Parathyroid adenoma (tissue), 2 donors: ENCODE data around the gene GSTA4.
A peak's percentile ranks its signal among the peaks of the same experiment; 100 is the strongest.

ENCODE experiments used
- H2AFZ ChIP-seq: fragments of 300-600 bp; sonication (generic); one replicate; pipeline ENCODE4 v1.7.0; 2017; ENCODE audit warnings: antibody characterized with exemption, mild to moderate bottlenecking
- H3K27ac ChIP-seq: fragments of 300-600 bp; sonication (generic); one replicate; pipeline ENCODE4 v1.7.0; 2017
- H3K27me3 ChIP-seq: fragments of 300-600 bp; sonication (generic); one replicate; pipeline ENCODE4 v1.7.0; 2017; ENCODE audit warnings: low read length; ENCODE audit not compliant: control insufficient read depth, insufficient read depth
- H3K36me3 ChIP-seq: fragments of 300-600 bp; sonication (generic); one replicate; pipeline ENCODE4 v1.7.0; 2017; ENCODE audit warnings: low read length; ENCODE audit not compliant: control insufficient read depth, insufficient read depth
- H3K4me1 ChIP-seq: fragments of 300-600 bp; sonication (generic); one replicate; pipeline ENCODE4 v1.7.0; 2017; ENCODE audit warnings: control low read depth
- H3K4me2 ChIP-seq: fragments of 300-600 bp; sonication (generic); one replicate; pipeline ENCODE4 v1.7.0; 2017; ENCODE audit warnings: low read length
- H3K4me3 ChIP-seq: fragments of 300-600 bp; sonication (generic); one replicate; pipeline ENCODE4 v1.7.0; 2017; ENCODE audit warnings: low read depth, low read length
- H3K79me2 ChIP-seq: fragments of 300-600 bp; sonication (generic); one replicate; pipeline ENCODE4 v1.7.0; 2017; ENCODE audit warnings: control low read depth
- H3K9ac ChIP-seq: fragments of 300-600 bp; sonication (generic); one replicate; pipeline ENCODE4 v1.7.0; 2017; ENCODE audit warnings: mild to moderate bottlenecking
- H3K9me3 ChIP-seq: fragments of 300-600 bp; sonication (generic); one replicate; pipeline ENCODE4 v1.7.0; 2017; ENCODE audit warnings: low read length; ENCODE audit not compliant: control insufficient read depth
- TF ChIP-seq, protein P1 (sequence below): fragments of 300-600 bp; sonication (generic); IDR thresholded peaks from one replicate; pipeline ENCODE4 v1.7.0; 2017; ENCODE audit warnings: antibody characterized with exemption, mild to moderate bottlenecking
- donor health status: primary hyperparathyroidism.

Gene GSTA4

DNA sequence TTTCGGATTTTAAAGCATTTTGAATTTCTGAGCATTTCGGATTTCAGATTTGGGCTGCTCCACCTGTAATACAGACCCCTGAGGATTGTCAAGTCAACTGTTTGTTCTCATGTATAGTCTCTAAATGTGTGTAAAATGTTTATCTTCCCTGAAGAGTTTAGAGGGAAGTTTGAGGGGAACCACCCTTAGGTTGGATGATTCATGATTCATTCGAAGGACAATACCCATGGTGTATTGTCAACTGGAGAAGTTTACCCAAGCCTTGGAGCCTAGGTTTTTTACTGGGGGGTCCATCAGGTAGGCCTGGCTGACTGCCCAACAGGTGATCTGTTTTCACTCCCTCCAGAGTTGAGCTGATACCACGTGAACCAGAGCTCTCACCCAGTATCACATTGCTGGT lies 18.9 kb downstream of the GSTA4 start:
- Histone ChIP-seq H3K27me3 (no peaks in the 10 kb centered on the region), H3K9me3 (no peaks in the 10 kb centered on the region), H3K9ac (no peak overlapping the region), H3K4me2 (no peak overlapping the region), H3K79me2 (no peaks in the 10 kb centered on the region), H3K4me1 (peaks cover 20% of the 10 kb centered on the region), H3K36me3 (no peaks in the 10 kb centered on the region), H3K4me3 (no peak overlapping the region), H3K27ac (no peak overlapping the region), H2AFZ (no peak overlapping the region)
- TF ChIP-seq, protein P1, sequence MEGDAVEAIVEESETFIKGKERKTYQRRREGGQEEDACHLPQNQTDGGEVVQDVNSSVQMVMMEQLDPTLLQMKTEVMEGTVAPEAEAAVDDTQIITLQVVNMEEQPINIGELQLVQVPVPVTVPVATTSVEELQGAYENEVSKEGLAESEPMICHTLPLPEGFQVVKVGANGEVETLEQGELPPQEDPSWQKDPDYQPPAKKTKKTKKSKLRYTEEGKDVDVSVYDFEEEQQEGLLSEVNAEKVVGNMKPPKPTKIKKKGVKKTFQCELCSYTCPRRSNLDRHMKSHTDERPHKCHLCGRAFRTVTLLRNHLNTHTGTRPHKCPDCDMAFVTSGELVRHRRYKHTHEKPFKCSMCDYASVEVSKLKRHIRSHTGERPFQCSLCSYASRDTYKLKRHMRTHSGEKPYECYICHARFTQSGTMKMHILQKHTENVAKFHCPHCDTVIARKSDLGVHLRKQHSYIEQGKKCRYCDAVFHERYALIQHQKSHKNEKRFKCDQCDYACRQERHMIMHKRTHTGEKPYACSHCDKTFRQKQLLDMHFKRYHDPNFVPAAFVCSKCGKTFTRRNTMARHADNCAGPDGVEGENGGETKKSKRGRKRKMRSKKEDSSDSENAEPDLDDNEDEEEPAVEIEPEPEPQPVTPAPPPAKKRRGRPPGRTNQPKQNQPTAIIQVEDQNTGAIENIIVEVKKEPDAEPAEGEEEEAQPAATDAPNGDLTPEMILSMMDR: no peak

DNA sequence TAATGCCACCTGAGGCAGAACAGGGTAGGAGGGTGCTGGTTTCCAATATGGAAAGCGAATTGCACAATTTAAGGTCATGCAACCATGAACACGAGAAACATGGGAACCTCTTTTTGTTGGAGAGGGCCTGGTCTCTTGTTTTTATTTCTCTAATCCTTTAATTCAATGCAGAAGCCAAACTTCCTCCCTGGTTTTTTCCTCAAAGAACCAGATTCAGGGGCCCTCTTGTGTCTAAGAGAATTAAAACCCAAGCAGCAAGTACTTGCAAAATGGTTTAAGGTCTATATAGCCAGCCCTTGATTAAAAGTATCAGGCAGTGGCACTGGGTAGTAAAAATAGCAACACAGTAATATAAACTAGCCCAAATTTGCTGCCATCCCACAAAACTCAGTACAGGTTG lies 19.5 kb downstream of the GSTA4 start:
- H3K9me3 ChIP-seq: no peaks in the 10 kb centered on the region
- H2AFZ ChIP-seq: peak overlapping the region; percentile 25
- no peaks in the 10 kb centered on the region for H3K79me2 ChIP-seq
- H3K27ac ChIP-seq: no peak overlapping the region
- H3K9ac ChIP-seq: no peak overlapping the region
- H3K4me1 ChIP-seq: peaks cover 20% of the 10 kb centered on the region
- no peaks in the 10 kb centered on the region for H3K36me3 ChIP-seq
- TF ChIP-seq, protein P1: peak; percentile 11
- no peak overlapping the region for H3K4me3 ChIP-seq
- no peak overlapping the region for H3K4me2 ChIP-seq
- H3K27me3 ChIP-seq: no peaks in the 10 kb centered on the region

DNA sequence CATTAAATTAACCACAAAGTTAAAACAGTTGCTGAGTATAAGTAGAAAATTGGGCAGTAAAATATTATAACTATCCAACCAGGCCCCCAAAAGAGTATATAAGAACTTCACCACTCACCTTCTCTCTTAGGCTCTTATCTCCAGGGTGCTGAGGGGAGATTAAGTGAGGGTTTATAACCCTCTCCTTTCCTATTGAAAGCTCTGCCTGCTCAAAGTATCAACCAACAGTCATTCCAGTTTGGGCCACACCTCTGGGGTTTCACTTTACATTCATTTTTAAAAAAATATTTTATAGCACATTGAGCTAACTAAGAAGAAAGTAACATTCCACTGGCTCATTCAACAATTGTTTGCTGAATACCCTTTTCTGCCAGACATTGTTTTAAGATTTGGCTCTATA lies 22.1 kb downstream of the GSTA4 start:
- no peaks in the 10 kb centered on the region for H3K36me3 ChIP-seq
- H3K27ac ChIP-seq: no peak overlapping the region
- no peaks in the 10 kb centered on the region for H3K27me3 ChIP-seq
- TF ChIP-seq, protein P1: no peak
- peaks cover 17% of the 10 kb centered on the region for H3K4me1 ChIP-seq
- H3K4me2 ChIP-seq: no peak overlapping the region
- H3K9me3 ChIP-seq: no peaks in the 10 kb centered on the region
- no peak overlapping the region for H3K9ac ChIP-seq
- no peaks in the 10 kb centered on the region for H3K79me2 ChIP-seq
- H3K4me3 ChIP-seq: no peak overlapping the region
- H2AFZ ChIP-seq: no peak overlapping the region

DNA sequence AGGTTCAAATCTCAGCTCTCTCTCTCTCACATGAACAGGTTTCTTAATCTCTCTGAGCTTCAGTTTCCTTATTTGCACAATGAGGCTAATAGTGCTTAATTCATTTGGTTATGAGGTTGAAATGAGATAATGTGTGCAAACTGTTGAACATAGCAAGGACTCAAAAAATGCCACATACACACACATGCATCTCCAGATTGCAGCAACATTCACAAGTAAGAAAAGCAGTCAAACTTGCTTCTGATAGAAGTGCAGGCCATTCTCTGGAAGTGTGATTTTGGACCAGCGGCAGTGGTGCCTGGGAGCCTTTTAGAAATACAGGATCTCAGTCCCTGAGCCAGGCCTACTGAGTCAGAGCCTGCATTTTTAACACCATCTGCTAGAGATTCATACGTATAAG lies 25.7 kb downstream of the GSTA4 start:
- Histone ChIP-seq H3K27ac (no peak overlapping the region), H2AFZ (no peak overlapping the region), H3K4me2 (no peak overlapping the region), H3K9me3 (no peaks in the 10 kb centered on the region), H3K27me3 (no peaks in the 10 kb centered on the region), H3K36me3 (no peaks in the 10 kb centered on the region), H3K4me1 (peaks cover 23% of the 10 kb centered on the region), H3K4me3 (no peak overlapping the region), H3K79me2 (no peaks in the 10 kb centered on the region), H3K9ac (no peak overlapping the region)
- TF ChIP-seq, protein P1: no peak

DNA sequence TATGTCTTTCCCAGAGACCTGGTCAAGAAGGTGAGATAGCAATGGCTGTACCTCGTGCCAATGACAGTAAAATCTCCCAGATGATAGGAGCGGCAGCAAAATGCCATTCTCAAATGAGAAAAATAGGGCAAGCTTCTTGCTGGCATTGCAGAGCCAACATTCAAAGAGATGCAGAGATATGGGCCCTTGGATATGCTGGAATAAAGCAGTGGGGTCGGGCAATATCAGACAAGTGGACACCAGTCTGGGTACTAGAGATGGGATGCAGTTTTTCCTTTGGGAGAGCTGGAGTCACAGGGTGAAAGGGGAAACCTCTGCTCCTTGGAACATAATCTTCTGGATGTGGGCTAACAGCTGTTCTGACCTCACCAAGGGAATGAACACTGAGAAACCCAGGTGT lies 29.0 kb downstream of the GSTA4 start:
- no peak overlapping the region for H3K4me3 ChIP-seq
- no peaks in the 10 kb centered on the region for H3K27me3 ChIP-seq
- TF ChIP-seq, protein P1: no peak
- no peak overlapping the region for H3K9ac ChIP-seq
- H2AFZ ChIP-seq: peak overlapping the region; percentile 70
- no peaks in the 10 kb centered on the region for H3K79me2 ChIP-seq
- H3K36me3 ChIP-seq: no peaks in the 10 kb centered on the region
- H3K27ac ChIP-seq: peak overlapping the region; percentile 63
- no peak overlapping the region for H3K4me2 ChIP-seq
- H3K4me1 ChIP-seq: peaks cover 32% of the 10 kb centered on the region
- no peaks in the 10 kb centered on the region for H3K9me3 ChIP-seq
